SU-DHL-6 (cell line): Measurements from ENCODE around the gene PTPRG.

Source experiments
- CTCF ChIP-seq: fragments of 200-600 bp; sonication (generic); IDR thresholded peaks from one replicate; pipeline ENCODE4 v1.5.1; 2017; ENCODE audit warnings: antibody characterized with exemption, mild to moderate bottlenecking, low read length, moderate library complexity; ENCODE audit not compliant: insufficient read depth, poor library complexity, severe bottlenecking
- EZH2phosphoT487 ChIP-seq: fragments of 200-600 bp; sonication (generic), shearing (Covaris generic); conservative IDR thresholded peaks from 2 replicates; pipeline ENCODE4 v1.6.1; 2018; ENCODE audit warnings: mild to moderate bottlenecking, antibody characterized with exemption, low read length, moderate library complexity, mixed read lengths

GRCh38 chr3:61561374-61562041, at the start of gene PTPRG:
- TF ChIP-seq CTCF (no peak), EZH2phosphoT487 (no peak)
